Brain microvascular endothelial cell (primary cell): ENCODE measurements around the gene SYTL1.
"Not testable (repeated sequence)": the region's sequence is repeated elsewhere in the genome, so short reads cannot be mapped to it uniquely, and the experiment has no call there.

Experiments
- DNase-seq: peaks from one replicate; pipeline ENCODE4 v3.0.0-alpha.2; 2020
- H3K27ac ChIP-seq: fragments of 250-450 bp; sonication (Bioruptor Pico); 2 replicates; pipeline ENCODE4 v1.5.1; 2020; ENCODE audit warnings: mild to moderate bottlenecking, moderate library complexity
- H3K27me3 ChIP-seq: fragments of 250-450 bp; sonication (Bioruptor Pico); replicated peaks from 2 replicates; pipeline ENCODE4 v1.5.1; 2020; ENCODE audit warnings: mild to moderate bottlenecking
- H3K36me3 ChIP-seq: fragments of 250-450 bp; sonication (Bioruptor Pico); replicated peaks from 2 replicates; pipeline ENCODE4 v1.5.1; 2020; ENCODE audit warnings: mild to moderate bottlenecking
- H3K4me3 ChIP-seq: 2 replicates; pipeline ENCODE4 v1.5.1; 2011; ENCODE audit warnings: low read depth, mild to moderate bottlenecking, control low read depth, low read length, moderate library complexity
- CTCF ChIP-seq: IDR thresholded peaks from 2 replicates; pipeline ENCODE4 v1.5.1; 2011; ENCODE audit warnings: low read depth, mild to moderate bottlenecking, moderate library complexity, low read length, control low read depth, inconsistent platforms; ENCODE audit errors: missing control alignments
- in situ Hi-C: cut with HindIII; loops from 2 replicates; pipeline ENCODE4 v1.10.0; 2017; ENCODE audit warnings: low sequenced_read_pairs, low pct_ligation_motif_present

The SYTL1 gene

GRCh38 chr1:27380766-27381733 lies 39.2 kb downstream of the SYTL1 start:
- Histone ChIP-seq H3K4me3 (no peak overlapping the region), H3K27me3 (no peaks in the 10 kb centered on the region), H3K36me3 (no peaks in the 10 kb centered on the region), H3K27ac (no peak overlapping the region)
- in situ Hi-C loops, result no loop called here
- no peak for DNase-seq
- TF ChIP-seq CTCF, result no peak

GRCh38 chr1:27381969-27382762 lies 40.3 kb downstream of the SYTL1 start:
- no peaks in the 10 kb centered on the region for H3K36me3 ChIP-seq
- H3K4me3 ChIP-seq, result no peak overlapping the region
- DNase-seq, result no peak
- no peak overlapping the region for H3K27ac ChIP-seq
- no peak for TF ChIP-seq CTCF
- in situ Hi-C loops, result no loop called here
- no peaks in the 10 kb centered on the region for H3K27me3 ChIP-seq

GRCh38 chr1:27383039-27383605 lies 41.3 kb downstream of the SYTL1 start, which contains the start of gene CD164L2:
TSS of gene CD164L2 (minus strand) at chr1:27383333. CDS start at chr1:27383239, 94 bp downstream.
- no peak within 1 kb of the TSS for H3K27ac ChIP-seq
- TF ChIP-seq CTCF, result no peak
- H3K4me3 ChIP-seq, result no peak within 1 kb of the TSS
- no peak for DNase-seq
- H3K36me3 ChIP-seq, result no peaks in the 10 kb centered on the region
- H3K27me3 ChIP-seq, result no peaks in the 10 kb centered on the region
- in situ Hi-C loops, result no loop called here

GRCh38 chr1:27383661-27384060 lies 41.8 kb downstream of the SYTL1 start:
- Histone ChIP-seq H3K27ac (no peak overlapping the region), H3K36me3 (no peaks in the 10 kb centered on the region), H3K27me3 (no peaks in the 10 kb centered on the region), H3K4me3 (no peak overlapping the region)
- DNase-seq, result no peak
- TF ChIP-seq CTCF, result no peak
- in situ Hi-C loops, result no loop called here

- in situ Hi-C loops, H3K36me3 ChIP-seq, H3K27ac ChIP-seq, DNase-seq, H3K4me3 ChIP-seq, H3K27me3 ChIP-seq: not testable (repeated sequence)
Observed at GRCh38 chr1:27384797-27385196, 43.0 kb downstream of the SYTL1 start.
